ENCODE results near the gene TMEM208. TPM values are rescaled to one million over a fixed set of nuclear protein-coding genes. Genes with fewer than 3 reads are reported as not detected.
A peak's percentile ranks its signal among the peaks of the same experiment; 100 is the strongest.

Gene TMEM208
- total and polyA plus RNA-seq, 2 of the 13 experiments (the other 11 are each of a cell fraction or from before 2014, with no cell fraction given) = 58.8 to 72.9 TPM

DNA sequence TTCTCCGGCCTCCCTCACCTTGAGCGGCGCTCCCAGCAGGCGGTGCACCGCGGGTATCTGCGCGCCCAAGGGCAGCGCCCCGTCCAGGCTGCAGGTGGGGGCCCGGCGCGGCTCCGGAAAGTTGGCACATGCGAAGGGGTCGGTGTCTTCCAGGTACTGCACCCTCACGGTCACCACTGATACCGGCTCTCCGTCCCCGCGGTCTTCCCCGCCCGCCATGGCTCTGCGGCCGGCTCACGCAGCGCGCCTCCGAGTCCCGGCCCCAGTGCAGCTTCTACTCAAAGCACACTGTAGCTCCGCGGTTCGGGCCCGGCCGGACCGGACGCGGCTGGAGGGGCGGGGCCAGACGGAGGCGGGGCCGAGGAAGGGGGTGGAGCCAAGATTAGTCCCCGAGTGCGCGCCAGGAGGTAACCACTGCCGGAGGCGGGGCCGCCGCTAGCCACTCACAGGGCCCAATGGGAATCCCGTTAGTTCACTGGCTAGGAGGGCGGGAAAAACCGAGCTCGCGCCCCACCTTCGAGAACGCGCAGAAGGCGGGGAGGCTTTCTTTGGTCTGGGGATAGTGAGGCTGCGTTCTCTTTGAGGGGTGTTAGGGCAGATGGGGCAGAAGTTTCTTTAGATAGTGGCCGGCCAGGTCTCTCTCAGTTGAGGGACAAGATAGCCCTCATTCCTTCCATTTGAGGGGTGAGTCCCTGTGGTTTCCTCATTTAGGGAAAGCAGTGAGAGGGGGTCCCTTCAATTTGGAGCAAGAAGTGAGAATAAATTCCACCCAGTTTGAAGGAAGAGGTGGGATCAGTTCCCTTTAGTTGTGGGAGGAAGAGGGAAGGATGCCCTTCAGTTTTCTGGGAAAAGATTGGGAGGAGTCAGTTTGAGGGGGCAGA, 20.5 kb downstream of the TMEM208 start, which contains the start of gene FHOD1 (continued):
- TF ChIP-seq PHF21A (CRISPR knock-in tag; IDR thresholded peaks at IDR 0.05) = peak; percentile 70
- peak; percentile 87 for TF ChIP-seq ZC3H13 (CRISPR knock-in tag; IDR thresholded peaks at IDR 0.05)
- TF ChIP-seq ZNF143 (CRISPR knock-in tag; IDR thresholded peaks at IDR 0.05) = peak; percentile 35; the same call in 1 of the 2 replicates
- TF ChIP-seq, protein P1, sequence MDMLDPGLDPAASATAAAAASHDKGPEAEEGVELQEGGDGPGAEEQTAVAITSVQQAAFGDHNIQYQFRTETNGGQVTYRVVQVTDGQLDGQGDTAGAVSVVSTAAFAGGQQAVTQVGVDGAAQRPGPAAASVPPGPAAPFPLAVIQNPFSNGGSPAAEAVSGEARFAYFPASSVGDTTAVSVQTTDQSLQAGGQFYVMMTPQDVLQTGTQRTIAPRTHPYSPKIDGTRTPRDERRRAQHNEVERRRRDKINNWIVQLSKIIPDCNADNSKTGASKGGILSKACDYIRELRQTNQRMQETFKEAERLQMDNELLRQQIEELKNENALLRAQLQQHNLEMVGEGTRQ (IDR thresholded peaks at IDR 0.05; ENCODE audit: low read depth, low read length) = no peak
- TF ChIP-seq, protein P1 (CRISPR knock-in tag; IDR thresholded peaks at IDR 0.05; ENCODE audit: borderline replicate concordance) = peak; percentile 42; the same call in 1 of the 2 replicates
- 0 out of 2 replicates have a peak, but pooled peaks have one; percentile 15 for TF ChIP-seq TP53 (CRISPR knock-in tag; conservative IDR thresholded peaks at IDR 0.05)
- TF ChIP-seq ARHGAP35 (CRISPR knock-in tag; IDR thresholded peaks at IDR 0.05; ENCODE audit: borderline replicate concordance) = peak; percentile 95; the same call in 1 of the 2 replicates
- TF ChIP-seq ZFP82 (CRISPR knock-in tag; IDR thresholded peaks at IDR 0.05; ENCODE audit: borderline replicate concordance) = 0 out of 2 replicates have a peak, but pooled peaks have one; percentile 48
- peak; percentile 17; the same call in 1 of the 2 replicates for TF ChIP-seq MAZ (IDR thresholded peaks at IDR 0.05; ENCODE audit: borderline replicate concordance, low read depth, low read length)
- TF ChIP-seq MAZ (CRISPR knock-in tag; IDR thresholded peaks at IDR 0.05; ENCODE audit: low read depth) = 0 out of 2 replicates have a peak, but pooled peaks have one; percentile 22
- TF ChIP-seq ZSCAN5A (CRISPR knock-in tag; IDR thresholded peaks at IDR 0.05; ENCODE audit: borderline replicate concordance) = peak; percentile 81; the same call in 1 of the 2 replicates
- peak; percentile 48; the same call in 1 of the 2 replicates for TF ChIP-seq TGIF2 (CRISPR knock-in tag; IDR thresholded peaks at IDR 0.05)
- TF ChIP-seq ZHX2 (IDR thresholded peaks at IDR 0.05; ENCODE audit: low read depth) = 0 out of 2 replicates have a peak, but pooled peaks have one; percentile 28
- TF ChIP-seq ZHX2 (CRISPR knock-in tag; IDR thresholded peaks at IDR 0.05; ENCODE audit: borderline replicate concordance) = no peak
- peak; percentile 88; the same call in 1 of the 2 replicates for TF ChIP-seq BRF2 (CRISPR knock-in tag; IDR thresholded peaks at IDR 0.05)
- TF ChIP-seq KLF6 (CRISPR knock-in tag; IDR thresholded peaks at IDR 0.05) = peak; percentile 78

All from HepG2 (cell line).